HL-60 (cell line): Measurements from ENCODE around the gene APOE.

ENCODE experiments used
- GABPA ChIP-seq: IDR thresholded peaks from 2 replicates; pipeline ENCODE4 v1.6.1; 2012; ENCODE audit warnings: low read depth
- POLR2AphosphoS5 ChIP-seq: IDR thresholded peaks from 2 replicates; pipeline ENCODE4 v1.6.1; 2012; ENCODE audit warnings: low read depth
- TF ChIP-seq, protein P1 (sequence below): IDR thresholded peaks from one replicate; pipeline ENCODE4 v1.5.1; 2011; ENCODE audit warnings: low read length, control low read depth, inconsistent platforms; ENCODE audit not compliant: insufficient read depth
- TF ChIP-seq, protein P2 (sequence below): IDR thresholded peaks from 2 replicates; pipeline ENCODE4 v1.6.1; 2012; ENCODE audit warnings: low read depth; ENCODE audit not compliant: insufficient replicate concordance

DNA sequence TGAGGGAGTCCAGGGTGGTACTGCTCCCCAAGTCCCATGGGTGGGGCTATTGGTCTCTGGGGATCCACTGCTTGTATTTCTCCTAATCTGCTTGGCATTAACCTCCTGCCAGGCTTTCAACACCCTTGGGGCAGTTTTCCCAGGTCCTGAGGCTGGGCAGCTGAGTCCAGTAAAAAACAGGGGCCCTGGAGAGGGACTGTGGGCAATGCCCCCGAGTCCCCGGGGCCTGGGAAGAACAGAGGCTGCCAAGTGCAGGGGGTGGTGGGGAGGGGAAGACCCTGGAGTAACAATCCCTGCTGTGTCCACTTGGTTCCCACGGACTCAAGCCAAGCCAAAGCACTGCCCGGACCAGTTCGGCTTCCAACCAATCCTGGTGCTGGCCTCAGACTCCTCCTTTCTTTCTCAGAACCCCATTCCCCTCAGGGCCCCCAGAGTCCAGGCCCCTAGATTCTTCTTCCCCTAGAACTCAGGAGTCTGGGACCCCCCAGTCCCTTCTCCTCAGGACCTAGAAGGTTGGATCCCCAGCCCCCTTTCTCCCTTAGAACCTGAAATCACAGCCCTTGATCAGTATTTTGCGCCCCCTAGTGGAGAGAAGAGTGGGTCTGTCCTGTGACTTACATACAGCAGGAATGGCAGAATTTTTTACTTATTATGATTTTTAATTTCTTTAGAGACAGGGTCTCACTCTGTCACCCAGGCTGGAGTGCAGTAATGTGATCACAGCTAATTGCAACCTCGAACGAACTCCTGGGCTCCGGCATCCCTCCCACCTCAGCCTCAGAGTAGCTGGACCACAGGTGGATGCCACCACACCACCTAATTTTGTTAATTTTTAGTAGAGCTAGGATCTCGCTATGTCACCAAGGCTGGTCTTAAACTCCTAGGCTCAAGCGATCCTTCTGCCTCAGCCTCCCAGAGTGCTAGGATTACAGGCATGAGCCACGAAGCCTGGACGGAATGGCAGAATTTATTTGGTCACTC lies 45.9 kb downstream of the APOE start:
- TF ChIP-seq, protein P1, sequence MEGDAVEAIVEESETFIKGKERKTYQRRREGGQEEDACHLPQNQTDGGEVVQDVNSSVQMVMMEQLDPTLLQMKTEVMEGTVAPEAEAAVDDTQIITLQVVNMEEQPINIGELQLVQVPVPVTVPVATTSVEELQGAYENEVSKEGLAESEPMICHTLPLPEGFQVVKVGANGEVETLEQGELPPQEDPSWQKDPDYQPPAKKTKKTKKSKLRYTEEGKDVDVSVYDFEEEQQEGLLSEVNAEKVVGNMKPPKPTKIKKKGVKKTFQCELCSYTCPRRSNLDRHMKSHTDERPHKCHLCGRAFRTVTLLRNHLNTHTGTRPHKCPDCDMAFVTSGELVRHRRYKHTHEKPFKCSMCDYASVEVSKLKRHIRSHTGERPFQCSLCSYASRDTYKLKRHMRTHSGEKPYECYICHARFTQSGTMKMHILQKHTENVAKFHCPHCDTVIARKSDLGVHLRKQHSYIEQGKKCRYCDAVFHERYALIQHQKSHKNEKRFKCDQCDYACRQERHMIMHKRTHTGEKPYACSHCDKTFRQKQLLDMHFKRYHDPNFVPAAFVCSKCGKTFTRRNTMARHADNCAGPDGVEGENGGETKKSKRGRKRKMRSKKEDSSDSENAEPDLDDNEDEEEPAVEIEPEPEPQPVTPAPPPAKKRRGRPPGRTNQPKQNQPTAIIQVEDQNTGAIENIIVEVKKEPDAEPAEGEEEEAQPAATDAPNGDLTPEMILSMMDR = peak; percentile 71
- TF ChIP-seq GABPA = no peak
- no peak for TF ChIP-seq POLR2AphosphoS5
- TF ChIP-seq, protein P2, sequence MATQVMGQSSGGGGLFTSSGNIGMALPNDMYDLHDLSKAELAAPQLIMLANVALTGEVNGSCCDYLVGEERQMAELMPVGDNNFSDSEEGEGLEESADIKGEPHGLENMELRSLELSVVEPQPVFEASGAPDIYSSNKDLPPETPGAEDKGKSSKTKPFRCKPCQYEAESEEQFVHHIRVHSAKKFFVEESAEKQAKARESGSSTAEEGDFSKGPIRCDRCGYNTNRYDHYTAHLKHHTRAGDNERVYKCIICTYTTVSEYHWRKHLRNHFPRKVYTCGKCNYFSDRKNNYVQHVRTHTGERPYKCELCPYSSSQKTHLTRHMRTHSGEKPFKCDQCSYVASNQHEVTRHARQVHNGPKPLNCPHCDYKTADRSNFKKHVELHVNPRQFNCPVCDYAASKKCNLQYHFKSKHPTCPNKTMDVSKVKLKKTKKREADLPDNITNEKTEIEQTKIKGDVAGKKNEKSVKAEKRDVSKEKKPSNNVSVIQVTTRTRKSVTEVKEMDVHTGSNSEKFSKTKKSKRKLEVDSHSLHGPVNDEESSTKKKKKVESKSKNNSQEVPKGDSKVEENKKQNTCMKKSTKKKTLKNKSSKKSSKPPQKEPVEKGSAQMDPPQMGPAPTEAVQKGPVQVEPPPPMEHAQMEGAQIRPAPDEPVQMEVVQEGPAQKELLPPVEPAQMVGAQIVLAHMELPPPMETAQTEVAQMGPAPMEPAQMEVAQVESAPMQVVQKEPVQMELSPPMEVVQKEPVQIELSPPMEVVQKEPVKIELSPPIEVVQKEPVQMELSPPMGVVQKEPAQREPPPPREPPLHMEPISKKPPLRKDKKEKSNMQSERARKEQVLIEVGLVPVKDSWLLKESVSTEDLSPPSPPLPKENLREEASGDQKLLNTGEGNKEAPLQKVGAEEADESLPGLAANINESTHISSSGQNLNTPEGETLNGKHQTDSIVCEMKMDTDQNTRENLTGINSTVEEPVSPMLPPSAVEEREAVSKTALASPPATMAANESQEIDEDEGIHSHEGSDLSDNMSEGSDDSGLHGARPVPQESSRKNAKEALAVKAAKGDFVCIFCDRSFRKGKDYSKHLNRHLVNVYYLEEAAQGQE = no peak
